Measurements from ENCODE around the gene CP. TPM values are rescaled to one million over a fixed set of nuclear protein-coding genes. Genes with fewer than 3 reads are reported as not detected.
A peak's percentile ranks its signal among the peaks of the same experiment; 100 is the strongest.

Gene CP
- total and polyA plus RNA-seq, 2 of the 13 experiments (the other 11 are each of a cell fraction or from before 2014, with no cell fraction given), result 42.6 to 789 TPM

- H3K9me3 ChIP-seq (ENCODE audit: low read length), result no peaks in the 10 kb centered on the region
- no peak overlapping the region for H3K4me3 ChIP-seq (replicated peaks in 1 of 3; ENCODE audit: insufficient read depth in 1 of 3, low read depth in 2 of 3, low read length in 3 of 3)
- no peak overlapping the region for H3K9ac ChIP-seq (ENCODE audit: insufficient read depth, low read depth, low read length)
- no peak for FAIRE-seq
- POLR2A ChIA-PET, result no interaction called here
- peak; percentile 93 for TF ChIP-seq ATF7 (IDR thresholded peaks at IDR 0.05)
- TF ChIP-seq ATF7 (CRISPR knock-in tag; IDR thresholded peaks at IDR 0.05), result no peak
- no peak for TF ChIP-seq ZNF577 (CRISPR knock-in tag; IDR thresholded peaks at IDR 0.05; ENCODE audit: borderline replicate concordance, low read depth)
- 96% methylated on average over 2 of the region's 2 CpGs for WGBS (ENCODE audit: low lambda C conversion rate)
- CTCF ChIA-PET (ENCODE audit: low intra/inter-chr PET ratio, low total read pairs), result no interaction called here
- no peak for DNase-seq (ENCODE audit: low spot score)
- H3K36me3 ChIP-seq (replicated peaks in 1 of 2; ENCODE audit: control insufficient read depth in 1 of 2, insufficient read depth in 2 of 2, low read length in 2 of 2), result no peaks in the 10 kb centered on the region
- in situ Hi-C loops (cut with HindIII; ENCODE audit: extremely low pct_ligation_motif_present, low pct_unique_long_range_greater_than_20kb) (loop anchor here (5.0 kb wide), 2 partner anchors 153 to 313 kb away; no protein-coding TSS in a partner anchor), intact Hi-C loops (cut with micrococcal nuclease; ENCODE audit: unreplicated experiment) (loop anchor here (10.0 kb wide), 1 partner anchor 215 kb away; no protein-coding TSS in a partner anchor)
- no peaks in the 10 kb centered on the region for H4K20me1 ChIP-seq (ENCODE audit: insufficient read depth, low read length)
- no peak overlapping the region for H3K27ac ChIP-seq (ENCODE audit: extremely low read length, insufficient read depth, low read length)
- no peaks in the 10 kb centered on the region for H3K79me2 ChIP-seq (ENCODE audit: insufficient read depth, low read length)
- H3K4me2 ChIP-seq (ENCODE audit: low read depth, low read length), result no peak overlapping the region
- ATAC-seq, result no peak
- no peak overlapping the region for H2AFZ ChIP-seq (ENCODE audit: low read length)
- no peaks in the 10 kb centered on the region for H3K27me3 ChIP-seq (ENCODE audit: control insufficient read depth in 1 of 2, insufficient read depth in 2 of 2, low read length in 2 of 2)
- H3K4me1 ChIP-seq (ENCODE audit: insufficient read depth, low read length), result peaks cover 26% of the 10 kb centered on the region
- no TSS peak for BruUV-seq (replicated peaks)
Observed at GRCh38 chr3:149270180-149270579, 48.6 kb upstream of the CP start.

- ATAC-seq (no peak), FAIRE-seq (no peak), DNase-seq (ENCODE audit: low spot score) (no peak)
- ChIA-PET CTCF (ENCODE audit: low intra/inter-chr PET ratio, low total read pairs) (no interaction called here), POLR2A (no interaction called here)
- Histone ChIP-seq H3K9ac (ENCODE audit: insufficient read depth, low read depth, low read length) (no peak overlapping the region), H3K79me2 (ENCODE audit: insufficient read depth, low read length) (no peaks in the 10 kb centered on the region), H2AFZ (ENCODE audit: low read length) (no peak overlapping the region), H3K4me1 (ENCODE audit: insufficient read depth, low read length) (peaks cover 26% of the 10 kb centered on the region), H3K27ac (ENCODE audit: extremely low read length, insufficient read depth, low read length) (no peak overlapping the region), H3K9me3 (ENCODE audit: low read length) (no peaks in the 10 kb centered on the region), H3K4me3 (replicated peaks in 1 of 3; ENCODE audit: insufficient read depth in 1 of 3, low read depth in 2 of 3, low read length in 3 of 3) (no peak overlapping the region), H3K27me3 (ENCODE audit: control insufficient read depth in 1 of 2, insufficient read depth in 2 of 2, low read length in 2 of 2) (no peaks in the 10 kb centered on the region), H4K20me1 (ENCODE audit: insufficient read depth, low read length) (no peaks in the 10 kb centered on the region), H3K4me2 (ENCODE audit: low read depth, low read length) (no peak overlapping the region), H3K36me3 (replicated peaks in 1 of 2; ENCODE audit: control insufficient read depth in 1 of 2, insufficient read depth in 2 of 2, low read length in 2 of 2) (no peaks in the 10 kb centered on the region)
- in situ Hi-C loops (cut with HindIII; ENCODE audit: extremely low pct_ligation_motif_present, low pct_unique_long_range_greater_than_20kb), result loop anchor here (5.0 kb wide), 2 partner anchors 152 to 312 kb away; no protein-coding TSS in a partner anchor
- intact Hi-C loops (cut with micrococcal nuclease; ENCODE audit: unreplicated experiment), result loop anchor here (10.0 kb wide), 1 partner anchor 215 kb away; no protein-coding TSS in a partner anchor
- no TSS peak for BruUV-seq (replicated peaks)
- 99% methylated on average over 7 of the region's 7 CpGs for WGBS (ENCODE audit: low lambda C conversion rate)
- TF ChIP-seq ZNF772 (CRISPR knock-in tag; IDR thresholded peaks at IDR 0.05) (no peak), FOXP4 (CRISPR knock-in tag; IDR thresholded peaks at IDR 0.05) (no peak), NR3C1 (CRISPR knock-in tag; IDR thresholded peaks at IDR 0.05) (no peak), TEAD3 (CRISPR knock-in tag; optimal IDR thresholded peaks at IDR 0.05; ENCODE audit: borderline replicate concordance) (no peak), NFRKB (IDR thresholded peaks at IDR 0.05) (no peak), ZKSCAN5 (CRISPR knock-in tag; IDR thresholded peaks at IDR 0.05) (no peak), ZNF770 (CRISPR knock-in tag; IDR thresholded peaks at IDR 0.05) (no peak), ZNF850 (CRISPR knock-in tag; conservative IDR thresholded peaks at IDR 0.05) (no peak), GPN1 (CRISPR knock-in tag; IDR thresholded peaks at IDR 0.05; ENCODE audit: borderline replicate concordance) (no peak), RFX5 (IDR thresholded peaks at IDR 0.05; ENCODE audit: low read depth, low read length) (no peak), SIN3A (IDR thresholded peaks at IDR 0.05; ENCODE audit: borderline replicate concordance, low read depth, low read length) (no peak), CENPX (CRISPR knock-in tag; IDR thresholded peaks at IDR 0.05) (no peak)
Observed at GRCh38 chr3:149269687-149270086, 48.1 kb upstream of the CP start.

All from HepG2 (cell line).